Measurements from ENCODE around the gene DMXL2.
"Not testable (repeated sequence)": the region's sequence is repeated elsewhere in the genome, so short reads cannot be mapped to it uniquely, and the experiment has no call there.

Gene DMXL2

DNA sequence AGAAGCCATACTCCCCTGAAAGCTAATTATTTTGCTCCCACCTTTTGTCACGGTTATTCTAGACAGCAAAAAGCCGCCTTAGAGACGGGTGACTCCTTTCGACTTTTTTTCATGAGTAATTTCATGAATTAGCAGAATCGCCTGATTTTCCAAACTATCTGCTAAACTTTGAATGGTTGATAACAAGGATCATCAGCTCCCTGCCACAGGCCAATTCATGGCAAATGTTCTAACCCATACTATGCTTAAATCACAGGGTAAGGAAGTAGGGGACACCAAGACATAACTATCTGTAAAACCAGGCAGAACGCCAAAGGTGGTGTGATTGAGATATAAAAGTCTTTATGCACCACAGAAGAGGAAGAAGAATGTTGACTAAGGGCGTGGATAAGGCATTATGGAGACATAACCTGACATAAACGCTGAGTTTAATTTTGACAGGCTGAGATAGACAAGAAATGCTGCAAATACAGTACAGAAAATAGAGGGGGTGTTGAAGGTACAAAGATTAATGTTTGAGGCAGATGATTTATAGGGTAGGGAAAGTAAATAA lies 891 bp upstream of the DMXL2 start:
- DNase-seq = peak; percentile 11

DNA sequence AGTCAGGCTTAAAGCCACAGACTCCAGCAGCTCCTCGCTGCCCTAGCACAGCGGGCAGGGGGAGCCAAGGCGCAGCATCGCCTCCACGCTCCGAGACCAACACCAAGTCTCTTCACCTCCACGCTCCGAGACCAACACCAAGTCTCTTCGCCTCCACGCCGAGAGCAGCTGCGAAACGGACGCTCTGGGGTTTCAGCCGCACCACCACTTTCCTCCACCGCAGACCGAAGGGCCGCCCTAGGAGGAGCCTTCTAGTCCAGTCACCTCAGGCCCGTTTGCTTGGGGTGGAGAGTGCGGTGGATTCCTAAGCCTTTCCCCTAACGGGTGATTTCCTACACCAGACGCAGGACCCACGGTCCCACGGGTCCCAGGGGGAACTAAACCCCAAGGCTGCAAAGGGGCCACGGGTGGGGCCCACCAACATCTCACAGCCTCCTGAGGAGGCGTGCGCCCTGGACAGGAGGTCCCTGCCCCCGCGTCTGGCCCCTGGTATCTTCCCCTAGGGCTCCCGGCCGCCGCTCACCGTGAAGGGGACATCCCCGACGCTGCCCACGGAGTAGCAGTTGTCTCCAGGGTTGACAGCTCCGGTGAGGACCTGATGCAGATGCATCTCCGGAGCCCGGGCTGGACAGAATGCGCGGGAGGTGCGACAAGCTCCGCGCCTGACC lies 501 bp downstream of the DMXL2 start:
- peak; percentile 58 for DNase-seq

DNA sequence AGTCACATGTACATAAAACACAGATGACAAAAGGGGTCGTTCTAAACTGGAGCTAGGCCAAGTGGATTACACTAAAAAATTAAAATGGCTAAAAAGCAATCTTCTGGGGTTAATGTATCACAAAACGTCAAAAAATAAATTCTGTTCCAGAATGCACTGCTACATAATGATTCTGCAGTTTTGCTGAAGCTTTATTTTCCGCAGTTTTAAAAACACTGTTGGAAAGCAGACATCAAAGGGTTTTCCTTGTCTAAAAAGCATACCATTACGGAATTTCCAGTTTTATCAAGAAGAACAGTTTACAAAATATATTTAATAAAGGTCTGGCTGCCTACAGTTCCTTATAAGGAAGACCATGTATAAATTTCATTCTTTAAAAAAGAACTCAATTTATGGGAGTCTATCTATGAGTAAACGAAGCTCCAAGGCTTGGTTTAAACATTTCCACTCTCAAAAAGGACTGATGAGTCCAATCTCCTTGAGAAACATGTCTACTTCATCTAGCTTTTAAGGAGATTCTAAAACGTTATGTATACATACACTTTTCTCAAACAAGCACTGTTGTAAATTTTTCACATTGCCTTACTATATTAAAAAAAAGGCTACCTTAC lies 1.3 kb downstream of the DMXL2 start:
- no peak for DNase-seq

DNA sequence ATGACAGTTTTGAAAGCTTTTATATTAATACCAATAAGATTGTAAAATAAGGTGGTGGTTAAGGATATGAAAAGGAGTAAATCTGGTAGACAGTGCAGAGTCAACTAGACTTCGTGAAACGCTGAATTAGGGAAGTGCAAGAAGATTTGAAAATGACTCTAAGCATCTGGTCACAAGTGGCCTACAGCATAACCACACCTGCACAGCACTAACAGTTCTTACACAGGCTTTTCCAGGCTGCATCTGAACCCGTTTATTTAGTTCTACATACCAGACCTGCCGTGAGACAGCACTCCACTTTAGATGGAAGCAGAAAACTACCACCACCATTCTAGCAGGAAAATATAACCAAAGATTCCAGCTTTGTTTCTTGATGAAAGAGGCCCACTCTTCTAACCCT lies 1.9 kb downstream of the DMXL2 start:
- DNase-seq = peak; percentile 39

DNA sequence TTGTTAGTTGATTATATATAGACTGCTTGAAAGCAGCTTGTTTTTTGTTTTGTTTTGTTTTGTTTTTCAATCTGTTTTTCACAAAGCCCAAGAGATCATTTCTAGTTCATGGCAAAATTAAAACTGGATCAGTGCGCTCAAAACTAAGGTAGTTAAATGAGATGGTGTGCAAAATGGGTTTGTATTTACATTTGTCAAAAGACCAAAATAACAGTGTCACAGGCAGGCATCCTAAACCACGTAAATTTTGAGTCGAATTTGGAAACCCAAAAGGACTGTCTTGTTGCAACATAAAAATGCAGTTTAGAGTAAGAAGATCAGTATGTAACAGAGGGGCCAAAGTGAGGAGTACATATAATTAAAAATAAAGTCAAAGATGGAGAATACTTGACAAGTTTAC lies 2.4 kb downstream of the DMXL2 start:
- no peak for DNase-seq

DNA sequence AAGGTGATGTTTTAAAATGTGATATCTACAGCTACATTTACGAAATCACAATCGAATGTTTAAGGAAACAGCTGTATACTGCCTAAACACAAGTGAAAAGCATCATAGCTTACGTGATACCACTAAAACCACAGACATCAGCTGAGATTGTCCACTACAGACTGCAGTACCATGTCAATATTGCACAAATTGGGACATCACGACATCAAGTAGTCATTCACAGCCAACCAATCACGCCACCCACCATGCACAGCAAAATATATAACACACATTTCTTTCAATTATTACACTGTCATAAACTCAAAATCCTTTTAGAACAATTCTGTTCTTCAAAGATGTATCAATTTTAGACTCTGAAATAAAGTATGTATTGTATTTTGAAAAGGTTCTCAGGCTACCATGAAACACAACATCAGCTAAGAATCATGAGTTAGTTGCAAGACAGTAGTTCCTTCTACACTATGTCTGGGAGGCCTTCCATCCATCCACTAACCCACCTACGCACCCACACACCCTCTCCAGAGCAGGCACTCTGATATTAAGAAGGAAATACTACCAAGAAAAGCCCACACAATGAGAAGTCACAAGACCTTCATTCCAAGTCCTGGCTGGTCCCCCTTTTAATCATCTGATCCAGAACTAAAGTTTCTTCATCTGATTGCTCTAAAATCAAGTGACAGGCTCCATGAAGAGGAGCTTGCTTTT lies 3.1 kb downstream of the DMXL2 start:
- DNase-seq = no peak

DNA sequence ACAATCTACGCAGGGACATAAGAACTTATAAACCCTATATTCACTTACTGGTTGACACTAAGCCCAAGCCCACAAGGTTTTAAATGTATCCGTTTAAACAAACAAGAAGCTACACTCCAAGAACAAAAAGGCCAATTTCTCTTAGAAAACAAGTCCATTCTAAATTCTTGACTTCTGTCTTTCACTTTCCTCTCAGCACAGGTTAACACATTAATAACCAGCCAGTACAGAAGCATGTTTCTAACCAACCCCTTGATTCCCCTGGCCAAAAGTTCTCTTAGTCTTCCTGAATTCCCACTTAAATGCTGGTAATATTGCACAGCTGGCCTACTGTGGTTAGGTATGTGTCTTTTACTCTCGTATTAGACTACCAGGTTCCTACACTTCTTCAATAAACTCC lies 4.7 kb downstream of the DMXL2 start:
- DNase-seq = no peak

DNA sequence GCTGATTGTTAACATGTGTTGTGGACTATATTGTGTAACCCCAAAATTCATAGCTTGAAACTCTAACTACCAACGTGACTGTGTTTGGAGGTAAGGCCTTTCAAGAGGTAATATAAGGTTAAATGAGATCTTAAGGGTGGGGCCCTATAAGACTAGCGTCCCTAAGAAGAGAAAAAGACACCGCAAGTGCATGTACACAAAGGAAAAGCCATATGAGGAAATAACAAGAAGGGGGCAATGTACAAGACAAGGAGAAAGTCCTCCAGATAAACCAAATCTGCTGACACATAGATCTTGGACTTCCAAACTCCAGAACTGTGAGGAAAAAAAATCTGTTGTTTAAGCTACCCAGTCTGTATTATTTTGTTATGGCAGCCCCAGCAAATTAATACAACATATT lies 8.6 kb downstream of the DMXL2 start:
- DNase-seq = no peak

DNA sequence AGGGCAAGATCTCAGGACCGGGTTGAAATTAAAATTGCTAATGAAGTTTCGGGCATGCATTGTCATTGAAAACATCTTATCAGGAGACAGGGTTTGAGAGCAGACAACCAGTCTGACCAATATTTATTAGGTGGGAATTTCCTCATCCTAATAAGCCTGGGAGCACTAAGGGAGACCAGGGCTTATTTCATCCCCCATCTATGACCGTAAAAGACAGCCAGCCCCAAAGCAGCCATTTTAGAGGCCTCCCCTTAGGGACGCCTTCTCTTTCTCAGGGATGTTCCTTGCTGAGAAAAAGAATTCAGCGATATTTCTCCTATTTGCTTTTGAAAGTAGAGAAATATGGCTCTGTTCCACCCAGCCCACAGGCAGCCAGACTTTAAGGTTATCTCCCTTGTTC lies 9.9 kb downstream of the DMXL2 start:
- DNase-seq = not testable (repeated sequence)

DNA sequence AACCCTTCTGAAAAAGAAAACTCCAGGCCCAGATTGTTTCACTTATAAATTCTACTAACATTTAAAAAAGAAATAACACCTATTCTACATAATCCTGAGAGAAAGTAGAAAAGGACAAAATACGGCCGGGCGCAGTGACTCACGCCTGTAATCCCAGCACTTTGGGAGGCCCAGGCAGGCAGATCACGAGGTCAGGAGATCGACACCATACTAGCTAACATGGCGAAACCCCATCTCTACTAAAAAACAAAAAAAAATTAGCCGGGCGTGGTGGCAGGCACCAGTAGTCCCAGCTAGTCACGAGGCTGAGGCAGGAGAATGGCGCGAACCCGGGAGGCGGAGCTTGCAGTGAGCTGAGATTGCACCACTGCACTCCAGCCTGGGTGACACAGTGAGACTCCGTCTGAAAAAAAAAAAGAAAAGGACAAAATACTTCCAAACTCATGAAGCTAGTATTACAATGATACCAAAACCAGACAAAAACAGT lies 19.1 kb downstream of the DMXL2 start:
- DNase-seq = not testable (repeated sequence)

DNA sequence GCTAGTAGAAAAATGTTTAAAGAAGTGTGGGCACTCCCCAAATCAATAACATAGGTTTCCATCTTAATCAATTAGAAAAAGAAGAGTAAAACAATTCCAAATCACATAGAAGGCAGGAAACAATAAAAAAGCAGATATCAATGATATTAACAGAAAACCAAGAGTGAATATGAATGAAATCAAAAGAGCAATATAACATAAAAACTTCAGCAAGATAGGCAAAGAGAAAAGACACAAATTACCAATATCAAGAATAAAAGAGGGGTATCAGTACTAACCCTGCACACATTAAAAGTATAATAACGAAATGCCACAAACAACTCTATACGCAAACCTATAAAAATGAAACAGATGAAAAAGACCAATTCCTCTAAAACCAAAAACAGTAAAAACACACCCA lies 19.6 kb downstream of the DMXL2 start:
- DNase-seq = no peak

DNA sequence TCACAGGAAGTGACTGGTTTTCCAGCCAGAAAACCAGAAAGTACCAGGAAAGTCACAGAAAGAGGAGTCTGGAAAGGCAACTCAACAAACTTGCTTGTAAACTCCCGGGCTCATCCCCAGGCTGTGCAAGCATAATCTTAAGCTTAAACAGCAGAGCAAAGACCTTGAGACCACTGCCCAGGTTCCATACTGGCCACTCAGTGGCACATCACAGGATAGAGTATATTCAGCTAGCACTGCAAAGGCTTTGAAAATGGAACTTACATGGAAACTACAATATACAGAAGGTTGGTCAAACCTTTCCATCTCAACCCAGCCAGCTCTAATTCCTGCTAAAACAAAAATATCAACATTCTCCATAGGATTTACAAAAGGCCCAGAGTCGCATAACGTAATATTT lies 20.1 kb downstream of the DMXL2 start:
- no peak for DNase-seq

DNA sequence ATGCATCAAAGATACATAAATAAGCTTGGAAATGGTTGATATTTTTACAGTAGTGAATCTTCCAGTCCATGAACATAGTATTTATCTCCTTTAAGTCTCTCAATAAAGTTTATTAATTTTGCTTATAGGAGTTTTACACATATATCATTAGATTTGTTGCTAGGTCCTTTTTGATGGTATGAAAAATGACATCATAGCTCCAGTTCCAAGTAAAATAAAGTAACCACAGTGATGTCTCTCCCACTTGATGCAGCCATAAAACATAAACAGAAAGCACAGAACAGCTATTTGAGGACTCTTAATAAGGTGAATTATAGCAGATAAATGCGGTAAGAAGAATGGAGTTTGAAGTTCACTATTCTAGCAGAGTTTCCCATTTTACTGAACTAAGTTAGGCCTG lies 20.8 kb downstream of the DMXL2 start:
- DNase-seq = no peak

DNA sequence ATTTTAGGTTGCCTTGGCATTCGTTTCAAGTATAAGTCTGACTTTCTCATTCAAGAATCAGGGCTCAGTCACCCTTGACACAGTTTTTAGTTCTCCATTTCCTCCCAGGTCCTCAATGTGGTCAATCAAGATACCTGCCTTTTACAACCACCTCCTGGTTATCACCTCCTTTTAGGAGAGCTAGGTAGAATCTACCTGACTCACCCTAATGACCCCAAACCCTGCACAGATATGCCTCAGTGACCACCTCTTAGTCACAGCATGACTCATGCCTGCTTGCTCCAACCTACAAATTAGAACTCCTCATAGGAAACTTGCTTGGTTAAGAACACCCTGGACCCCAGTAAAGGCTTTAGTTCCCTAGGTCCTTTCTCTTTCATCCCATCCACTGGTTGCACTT lies 22.5 kb downstream of the DMXL2 start:
- no peak for DNase-seq

DNA sequence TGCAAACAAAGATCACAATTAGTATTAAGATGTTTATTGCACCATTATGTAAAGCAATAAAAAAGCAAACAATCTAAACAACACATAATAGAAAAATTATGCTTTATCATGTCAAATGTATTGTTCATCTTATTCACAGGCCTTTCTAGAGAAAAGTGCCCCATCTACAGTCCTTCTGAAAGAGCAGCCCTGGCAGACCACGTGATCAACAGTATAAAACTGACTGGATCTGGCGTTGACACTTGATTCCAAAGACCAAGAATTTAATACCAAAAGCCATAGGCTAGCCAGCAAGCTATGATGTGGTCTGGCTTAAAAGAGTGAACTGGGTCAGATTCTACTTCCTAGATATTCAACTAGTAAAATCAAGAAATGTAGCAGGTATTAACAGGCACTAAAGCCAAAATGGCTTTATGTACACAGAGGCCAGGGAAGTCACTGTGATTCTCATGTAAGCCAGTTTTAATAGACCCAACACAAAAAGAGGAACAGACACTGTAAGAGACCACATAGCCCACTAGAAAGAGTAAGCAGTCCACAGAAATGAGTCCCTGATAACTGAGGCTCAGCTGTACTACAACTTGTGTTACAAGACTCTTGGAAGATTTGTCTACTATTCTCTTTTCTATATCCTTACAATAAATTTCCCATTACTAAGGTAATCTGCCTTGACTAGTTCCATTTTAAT lies 32.5 kb downstream of the DMXL2 start:
- no peak for DNase-seq

DNA sequence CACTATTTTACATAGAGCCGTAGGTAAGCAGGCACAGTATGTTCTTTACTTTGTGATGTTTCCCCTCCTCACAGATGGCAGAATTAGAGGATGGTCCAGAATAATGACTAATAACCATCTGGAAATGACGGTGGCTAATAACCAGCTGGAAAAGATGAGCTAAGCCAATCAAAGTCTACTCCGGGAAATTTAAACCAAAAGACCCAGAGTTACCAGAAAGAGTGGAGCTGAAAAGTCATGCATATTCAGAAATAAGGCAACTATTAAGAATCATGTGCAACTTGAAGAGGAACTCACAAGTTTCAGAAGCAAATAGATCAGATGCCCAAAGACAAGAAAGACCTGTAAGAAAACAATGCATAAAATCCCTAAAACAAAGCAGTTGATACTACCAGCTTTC lies 33.6 kb downstream of the DMXL2 start:
- no peak for DNase-seq

DNA sequence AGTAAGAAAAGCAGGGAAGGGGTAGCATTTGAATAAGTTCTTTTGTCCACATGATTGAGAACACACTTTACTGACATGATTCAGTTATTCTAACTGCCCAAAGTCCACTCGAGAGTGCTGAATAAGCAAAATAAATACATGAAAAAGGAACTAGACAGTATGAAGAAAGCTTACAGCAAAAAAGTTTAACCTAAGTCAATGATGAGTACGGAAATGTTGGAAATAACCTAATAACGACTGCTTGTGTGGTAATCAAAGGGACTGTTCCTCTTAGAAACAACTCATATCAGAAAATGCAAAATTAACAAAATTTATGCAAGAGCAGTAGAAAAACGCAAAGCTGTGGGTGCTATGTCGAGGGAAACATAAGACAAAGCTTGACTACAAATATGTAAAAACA lies 36.6 kb downstream of the DMXL2 start:
- no peak for DNase-seq

DNA sequence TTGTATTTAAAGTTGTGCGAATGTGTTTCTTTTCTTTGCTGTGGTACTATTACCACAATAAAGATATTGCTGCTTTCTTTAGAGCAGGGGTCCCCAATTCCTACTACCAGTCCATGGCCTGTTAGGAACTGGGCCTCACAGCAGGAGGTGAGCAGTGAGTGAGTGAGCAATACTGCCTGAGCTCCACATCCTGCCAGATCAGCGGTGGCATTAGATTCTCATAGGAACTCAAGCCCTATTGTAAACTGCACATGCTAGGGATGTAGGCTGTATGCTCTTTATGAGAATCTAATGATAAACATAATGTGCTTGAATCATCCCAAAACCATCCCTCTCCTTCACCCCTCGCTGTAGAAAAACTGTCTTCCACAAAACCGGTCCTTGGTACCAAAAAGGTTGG lies 41.6 kb downstream of the DMXL2 start:
- no peak for DNase-seq

DNA sequence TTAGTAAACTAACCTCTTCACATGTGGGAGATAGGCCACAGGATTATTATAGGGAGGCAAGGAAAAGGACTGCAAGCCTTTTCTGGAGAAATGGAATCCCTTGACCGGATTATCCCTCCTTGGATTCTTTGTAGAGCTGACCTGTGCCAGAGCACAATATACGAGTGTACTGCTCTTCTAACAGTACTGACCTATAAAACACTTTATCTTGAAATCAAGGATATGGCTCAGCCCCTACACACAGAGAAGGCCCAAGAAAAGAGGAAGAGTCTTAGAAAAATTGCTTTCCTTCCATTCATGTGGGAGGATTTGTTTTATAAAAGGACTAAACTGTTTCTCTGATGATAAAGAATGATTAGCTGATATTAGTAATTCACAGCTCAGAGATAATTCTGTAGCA lies 42.2 kb downstream of the DMXL2 start:
- no peak for DNase-seq

DNA sequence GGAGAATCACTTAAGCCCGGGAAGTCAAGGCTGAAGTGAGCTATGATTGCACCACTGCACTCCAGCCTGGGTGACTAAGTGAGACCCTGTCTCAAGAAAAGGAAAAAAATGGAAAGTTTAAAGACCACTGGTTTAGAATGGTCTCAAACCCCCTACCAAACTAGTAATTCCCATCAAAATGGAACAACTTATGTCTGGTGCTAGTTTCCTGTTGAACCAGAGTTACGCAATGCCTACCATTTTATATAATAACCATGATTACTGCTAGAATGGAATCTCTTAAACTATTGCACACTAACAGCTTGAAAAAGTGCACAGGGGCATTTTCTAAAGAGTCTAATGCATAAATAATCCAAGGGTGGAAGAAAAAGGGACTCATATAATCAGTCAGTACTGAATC lies 43.6 kb downstream of the DMXL2 start:
- no peak for DNase-seq

DNA sequence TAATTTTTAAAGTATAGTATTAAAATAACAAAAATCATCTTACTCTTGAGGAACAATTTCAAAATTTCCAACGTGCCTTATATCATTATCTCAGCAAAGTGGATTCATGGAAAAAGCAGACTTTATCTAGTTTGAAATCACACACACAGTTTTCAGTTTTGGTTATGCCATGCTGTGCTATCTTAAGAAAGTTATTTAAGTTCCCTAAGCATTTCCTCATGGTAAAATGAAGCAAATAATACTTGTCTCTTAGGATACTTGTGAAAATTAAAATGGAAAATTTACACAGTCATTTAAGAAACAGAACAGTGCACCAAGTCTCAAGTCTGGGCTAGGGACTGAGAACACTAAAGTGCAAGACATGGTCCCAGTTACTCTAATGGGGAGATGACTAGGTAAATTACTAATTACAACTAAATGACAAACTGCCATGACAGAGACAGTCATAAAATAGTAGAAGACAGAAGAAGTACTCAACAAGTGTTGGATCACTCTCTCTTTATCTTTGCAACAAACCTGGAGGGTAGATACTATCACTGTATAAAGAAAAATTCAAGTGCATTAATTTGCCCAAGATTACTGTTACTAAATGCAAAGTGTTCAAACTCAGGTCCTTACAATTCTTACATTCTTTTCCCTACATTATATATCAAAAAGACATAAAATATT lies 44.8 kb downstream of the DMXL2 start:
- DNase-seq = no peak

DNA sequence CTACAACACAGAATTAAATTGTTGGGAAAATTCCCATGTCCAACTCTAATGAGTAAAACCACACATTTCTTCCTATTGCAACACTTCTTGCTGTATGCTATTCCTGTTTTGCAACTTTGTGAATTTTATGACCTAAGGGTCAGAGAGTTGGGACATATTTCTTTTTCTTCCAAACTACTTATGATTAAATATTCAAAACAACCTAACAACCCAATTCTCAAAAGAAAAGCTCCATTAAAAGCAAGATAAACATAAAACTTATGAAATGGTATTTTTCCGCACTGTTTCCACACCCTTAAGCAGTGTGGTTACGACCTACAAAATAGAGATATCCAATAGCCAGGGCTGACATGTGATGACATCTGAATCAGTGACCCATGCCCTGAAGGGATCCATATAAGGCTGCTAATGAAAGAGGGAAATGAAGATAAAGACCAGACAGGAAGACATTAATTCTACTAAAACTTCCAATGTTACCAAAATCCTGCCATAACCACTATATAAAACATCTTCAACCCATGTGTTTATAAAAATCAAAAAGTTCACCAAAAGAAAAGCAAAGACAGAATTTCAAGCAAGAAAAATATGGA lies 45.6 kb downstream of the DMXL2 start:
- no peak for DNase-seq
